ENCODE measurements around the gene FUBP3. TPM values are rescaled to one million over a fixed set of nuclear protein-coding genes. Genes with fewer than 3 reads are reported as not detected.

The FUBP3 gene
- total RNA-seq, 4 donors from 2014 or later: 26.5 to 147 (median 33.7) TPM

DNA sequence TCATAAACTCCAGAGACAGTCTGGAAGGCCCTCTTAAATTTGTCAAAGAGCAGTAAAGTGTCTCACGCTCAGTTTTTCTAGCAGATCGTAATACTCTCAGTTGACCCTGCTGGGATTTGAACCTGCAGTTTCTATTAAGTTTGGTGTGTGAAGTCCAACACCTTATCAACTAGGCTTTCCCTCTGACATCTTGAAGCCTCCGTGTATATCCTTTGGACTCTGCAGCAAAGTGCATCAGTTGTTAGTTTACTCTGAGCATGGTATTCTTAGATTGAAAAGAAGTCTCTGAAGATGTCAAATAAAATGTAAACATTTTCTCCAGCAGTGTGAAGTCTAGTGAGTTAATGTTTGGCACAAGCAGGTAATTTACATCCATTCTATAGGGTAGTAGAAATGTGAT is 2.4 kb downstream of the FUBP3 start:
- TF ChIP-seq EP300 (IDR thresholded peaks at IDR 0.05) (no peak), POLR2AphosphoS5 (IDR thresholded peaks at IDR 0.05) (no peak), POLR2A (IDR thresholded peaks at IDR 0.05) (no peak)
- TF ChIP-seq, protein P1, sequence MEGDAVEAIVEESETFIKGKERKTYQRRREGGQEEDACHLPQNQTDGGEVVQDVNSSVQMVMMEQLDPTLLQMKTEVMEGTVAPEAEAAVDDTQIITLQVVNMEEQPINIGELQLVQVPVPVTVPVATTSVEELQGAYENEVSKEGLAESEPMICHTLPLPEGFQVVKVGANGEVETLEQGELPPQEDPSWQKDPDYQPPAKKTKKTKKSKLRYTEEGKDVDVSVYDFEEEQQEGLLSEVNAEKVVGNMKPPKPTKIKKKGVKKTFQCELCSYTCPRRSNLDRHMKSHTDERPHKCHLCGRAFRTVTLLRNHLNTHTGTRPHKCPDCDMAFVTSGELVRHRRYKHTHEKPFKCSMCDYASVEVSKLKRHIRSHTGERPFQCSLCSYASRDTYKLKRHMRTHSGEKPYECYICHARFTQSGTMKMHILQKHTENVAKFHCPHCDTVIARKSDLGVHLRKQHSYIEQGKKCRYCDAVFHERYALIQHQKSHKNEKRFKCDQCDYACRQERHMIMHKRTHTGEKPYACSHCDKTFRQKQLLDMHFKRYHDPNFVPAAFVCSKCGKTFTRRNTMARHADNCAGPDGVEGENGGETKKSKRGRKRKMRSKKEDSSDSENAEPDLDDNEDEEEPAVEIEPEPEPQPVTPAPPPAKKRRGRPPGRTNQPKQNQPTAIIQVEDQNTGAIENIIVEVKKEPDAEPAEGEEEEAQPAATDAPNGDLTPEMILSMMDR (IDR thresholded peaks at IDR 0.05): no peak
- no peak for DNase-seq (ENCODE audit: low spot score in 2 of 2)
- Histone ChIP-seq H3K4me1 (peaks cover 27% of the 10 kb centered on the region), H3K9me3 (no peaks in the 10 kb centered on the region), H3K27ac (no peak overlapping the region), H3K36me3 (no peaks in the 10 kb centered on the region), H3K27me3 (no peaks in the 10 kb centered on the region), H3K4me3 (no peak overlapping the region)
- 79% methylated on average over 3 of the region's 3 CpGs for WGBS

DNA sequence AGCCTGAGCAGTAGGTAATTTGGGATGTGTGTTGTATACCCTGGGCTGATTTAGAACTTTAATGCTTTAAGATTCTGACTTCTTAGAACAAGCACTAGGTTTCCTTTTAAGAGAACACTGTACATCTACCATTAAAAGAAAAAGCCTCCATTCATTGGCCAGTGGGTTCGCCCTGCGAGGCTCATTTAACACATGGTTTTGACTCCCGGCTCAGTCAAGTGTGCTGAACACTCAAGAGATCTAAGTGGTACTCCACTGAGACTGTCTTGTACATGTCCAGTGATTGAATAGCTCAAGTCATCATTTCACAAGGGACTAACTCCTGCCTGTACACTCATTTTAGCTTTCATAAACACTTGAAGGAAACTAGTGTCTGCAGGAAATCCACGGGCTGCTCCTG is 3.9 kb downstream of the FUBP3 start:
- Histone ChIP-seq H3K27me3 (no peaks in the 10 kb centered on the region), H3K9me3 (no peaks in the 10 kb centered on the region), H3K36me3 (no peaks in the 10 kb centered on the region), H3K27ac (no peak overlapping the region), H3K4me1 (peaks cover 26% of the 10 kb centered on the region), H3K4me3 (no peak overlapping the region)
- WGBS: 94% methylated on average over 4 of the region's 4 CpGs
- TF ChIP-seq POLR2A (IDR thresholded peaks at IDR 0.05): no peak
- no peak for TF ChIP-seq POLR2AphosphoS5 (IDR thresholded peaks at IDR 0.05)
- TF ChIP-seq, protein P1 (IDR thresholded peaks at IDR 0.05): no peak
- no peak for TF ChIP-seq EP300 (IDR thresholded peaks at IDR 0.05)
- no peak for DNase-seq (ENCODE audit: low spot score in 2 of 2)

DNA sequence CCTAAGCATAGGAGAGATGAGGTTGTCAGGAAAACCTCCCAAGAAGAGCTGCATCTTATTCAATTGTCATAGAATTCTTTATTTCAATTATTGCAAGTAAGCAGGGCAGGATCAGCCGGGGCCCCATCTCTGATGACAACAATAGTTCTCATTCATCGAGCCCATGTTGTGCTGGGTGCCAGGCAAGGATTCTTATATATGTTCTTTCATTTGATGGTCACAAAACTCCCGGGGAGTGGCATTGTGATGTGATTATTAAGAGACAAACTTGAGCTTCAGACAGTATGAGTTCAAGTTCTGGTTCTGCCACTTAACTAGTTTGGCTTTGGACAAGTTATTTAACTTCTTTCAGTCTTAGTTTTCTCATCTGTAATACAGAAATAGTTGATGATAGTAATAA is 8.5 kb downstream of the FUBP3 start:
- DNase-seq (ENCODE audit: low spot score in 2 of 2): no peak
- H3K27me3 ChIP-seq: no peaks in the 10 kb centered on the region
- no peaks in the 10 kb centered on the region for H3K9me3 ChIP-seq
- TF ChIP-seq POLR2AphosphoS5 (IDR thresholded peaks at IDR 0.05) (no peak), POLR2A (IDR thresholded peaks at IDR 0.05) (no peak), EP300 (IDR thresholded peaks at IDR 0.05) (no peak)
- TF ChIP-seq, protein P1 (IDR thresholded peaks at IDR 0.05): no peak
- 71% methylated on average over 3 of the region's 3 CpGs for WGBS
- no peak overlapping the region for H3K4me3 ChIP-seq
- H3K36me3 ChIP-seq: no peaks in the 10 kb centered on the region
- H3K4me1 ChIP-seq: no peaks in the 10 kb centered on the region
- H3K27ac ChIP-seq: no peak overlapping the region

DNA sequence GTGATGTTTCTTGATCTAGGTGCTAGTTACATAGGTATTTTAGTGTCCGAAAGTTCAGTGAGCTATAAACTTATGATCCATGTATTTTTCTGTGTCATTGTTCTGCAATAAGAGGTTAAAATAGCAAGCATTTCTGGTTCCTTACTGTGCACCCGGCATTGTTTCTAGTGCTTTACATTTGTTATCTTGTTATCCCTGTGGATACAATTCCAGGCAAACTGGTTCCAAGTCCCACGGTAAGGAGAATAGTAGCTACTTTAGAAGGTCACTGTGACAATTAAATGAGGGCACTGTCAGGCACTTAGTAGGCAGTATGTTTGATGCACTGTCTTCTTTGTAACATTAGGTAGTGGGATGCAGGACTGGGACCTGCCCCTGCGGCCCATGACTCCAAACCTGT is 9.0 kb downstream of the FUBP3 start:
- TF ChIP-seq POLR2AphosphoS5 (IDR thresholded peaks at IDR 0.05): no peak
- no peak for TF ChIP-seq EP300 (IDR thresholded peaks at IDR 0.05)
- TF ChIP-seq, protein P1 (IDR thresholded peaks at IDR 0.05): no peak
- TF ChIP-seq POLR2A (IDR thresholded peaks at IDR 0.05): no peak
- no peaks in the 10 kb centered on the region for H3K27me3 ChIP-seq
- WGBS: 70% methylated on average over 4 of the region's 4 CpGs
- no peaks in the 10 kb centered on the region for H3K9me3 ChIP-seq
- no peak overlapping the region for H3K27ac ChIP-seq
- no peak overlapping the region for H3K4me3 ChIP-seq
- H3K4me1 ChIP-seq: no peaks in the 10 kb centered on the region
- no peaks in the 10 kb centered on the region for H3K36me3 ChIP-seq
- DNase-seq (ENCODE audit: low spot score in 2 of 2): no peak

DNA sequence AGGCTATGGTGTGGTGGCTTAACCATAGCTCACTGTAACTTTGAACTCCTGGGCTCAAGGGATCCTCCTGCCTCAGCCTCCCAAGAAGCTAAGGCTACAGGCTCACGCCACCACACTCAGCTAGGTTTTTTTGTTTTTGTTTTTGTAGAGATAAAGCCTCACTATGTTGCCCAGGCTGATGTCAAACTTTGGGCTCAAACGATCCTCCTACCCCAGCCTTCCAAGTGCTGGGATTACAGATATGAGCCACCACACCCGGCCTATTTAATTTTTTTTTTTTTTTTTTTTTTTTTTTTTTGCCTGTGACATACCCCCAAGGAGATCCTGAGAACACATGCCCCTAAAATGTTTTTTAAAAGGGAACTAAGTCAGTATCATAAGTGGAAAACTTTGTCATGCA is 10.4 kb downstream of the FUBP3 start:
- H3K4me3 ChIP-seq: no peak overlapping the region
- no peak overlapping the region for H3K27ac ChIP-seq

More for the DNA sequence above, 10.4 kb downstream of the FUBP3 start:
- WGBS: 76% methylated on average over 3 of the region's 3 CpGs
- no peak for DNase-seq (ENCODE audit: low spot score in 2 of 2)
- H3K4me1 ChIP-seq: no peaks in the 10 kb centered on the region
- H3K27me3 ChIP-seq: no peaks in the 10 kb centered on the region
- TF ChIP-seq EP300 (IDR thresholded peaks at IDR 0.05) (no peak), POLR2A (IDR thresholded peaks at IDR 0.05) (no peak), POLR2AphosphoS5 (IDR thresholded peaks at IDR 0.05) (no peak)
- TF ChIP-seq, protein P1 (IDR thresholded peaks at IDR 0.05): no peak
- no peaks in the 10 kb centered on the region for H3K9me3 ChIP-seq
- no peaks in the 10 kb centered on the region for H3K36me3 ChIP-seq

All from suprapubic skin (tissue), 4 donors.